GM18868 (cell line): ENCODE results near the gene CELA3B.
"Not testable (repeated sequence)": the region's sequence is repeated elsewhere in the genome, so short reads cannot be mapped to it uniquely, and the experiment has no call there.

Experiments used
- ATAC-seq: cut with Tn5 transposase; IDR thresholded peaks from one replicate; pipeline ENCODE4 v1.9.1; 2021; ENCODE audit warnings: mild to moderate bottlenecking, moderate library complexity; ENCODE audit not compliant: unreplicated experiment

CELA3B gene

GRCh38 chr1:21974699-21975098 lies 2.1 kb upstream of the CELA3B start:
- not testable (repeated sequence) for ATAC-seq

- not testable (repeated sequence) for ATAC-seq
These were observed 1.5 kb upstream of the CELA3B start for GRCh38 chr1:21975296-21975695.

- ATAC-seq = not testable (repeated sequence)
These were observed 1.4 kb downstream of the CELA3B start for GRCh38 chr1:21978209-21978608.

- not testable (repeated sequence) for ATAC-seq
These were observed 3.8 kb downstream of the CELA3B start for GRCh38 chr1:21980515-21981220.

- not testable (repeated sequence) for ATAC-seq
These were observed 4.4 kb downstream of the CELA3B start for GRCh38 chr1:21981253-21981652.

GRCh38 chr1:21982122-21982521 lies 5.3 kb downstream of the CELA3B start:
- ATAC-seq = not testable (repeated sequence)

GRCh38 chr1:21983539-21983938 lies 6.7 kb downstream of the CELA3B start:
- not testable (repeated sequence) for ATAC-seq

GRCh38 chr1:21985893-21986292 lies 9.1 kb downstream of the CELA3B start:
- ATAC-seq = not testable (repeated sequence)

- ATAC-seq = not testable (repeated sequence)
These were observed 9.6 kb downstream of the CELA3B start for GRCh38 chr1:21986386-21986785.

GRCh38 chr1:21989672-21990393 lies 13.0 kb downstream of the CELA3B start:
- ATAC-seq = not testable (repeated sequence)

- not testable (repeated sequence) for ATAC-seq
These were observed 15.4 kb downstream of the CELA3B start for GRCh38 chr1:21992186-21992585.

- not testable (repeated sequence) for ATAC-seq
These were observed 17.9 kb downstream of the CELA3B start for GRCh38 chr1:21994716-21995115.

GRCh38 chr1:21996663-21996970 lies 19.8 kb downstream of the CELA3B start:
- ATAC-seq = not testable (repeated sequence)

GRCh38 chr1:21997891-21998623 lies 21.2 kb downstream of the CELA3B start:
- ATAC-seq = not testable (repeated sequence)

GRCh38 chr1:21998624-21999294 lies 21.9 kb downstream of the CELA3B start:
- ATAC-seq = not testable (repeated sequence)

- ATAC-seq = not testable (repeated sequence)
These were observed 22.8 kb downstream of the CELA3B start for GRCh38 chr1:21999645-22000044.

- ATAC-seq = no peak
These were observed 24.6 kb downstream of the CELA3B start, which contains the start of gene CELA3A for GRCh38 chr1:22001409-22001808. Gene CELA3A (plus strand): TSS chr1:22001657. CDS start chr1:22001675, 18 bp downstream.

- ATAC-seq = not testable (repeated sequence)
These were observed 25.6 kb downstream of the CELA3B start for GRCh38 chr1:22002461-22002860.

- not testable (repeated sequence) for ATAC-seq
These were observed 26.1 kb downstream of the CELA3B start for GRCh38 chr1:22002875-22003274.

GRCh38 chr1:22003959-22004358 lies 27.1 kb downstream of the CELA3B start:
- ATAC-seq = not testable (repeated sequence)
